HCT116 (cell line): ENCODE results near the gene CLDN9. TPM values are rescaled to one million over a fixed set of nuclear protein-coding genes. Genes with fewer than 3 reads are reported as not detected.

Source experiments
- ATAC-seq: fragments of 200-7000 bp; cut with Tn5 transposase; 2 replicates; pipeline ENCODE4 v1.9.1; 2020; ENCODE audit warnings: mild to moderate bottlenecking, moderate library complexity
- BruUV-seq: library from RNA; stranded (reverse); fragments of 400-500 nt; replicated peaks from 2 replicates; lab custom pipeline; 2021; lab: Mats Ljungman, UMichigan
- CTCF ChIA-PET: fragments of 300-600 bp; sonication (Branson Sonifier 250); formaldehyde crosslinking; loops from one replicate; lab custom pipeline; 2021; ENCODE audit warnings: antibody characterized with exemption; lab: Charles Lee
- POLR2A ChIA-PET: fragments of 300-600, 350-600 bp; sonication (Branson Sonifier 250); formaldehyde crosslinking; loops from one replicate; lab custom pipeline; 2021; ENCODE audit warnings: antibody characterized with exemption; lab: Charles Lee
- RAD21 ChIA-PET, 2 experiments: fragments of 300-600 bp; sonication (Branson Sonifier 250); formaldehyde crosslinking; loops; one replicate each; lab custom pipeline; 2023; ENCODE audit warnings: low total read pairs in 2 of 2; ENCODE audit not compliant: uncharacterized antibody in 2 of 2, unreplicated experiment in 2 of 2, low non-redundant PET in 1 of 2; lab: Charles Lee
- DNase-seq: peaks from one replicate; pipeline ENCODE4 v3.0.0-alpha.2; 2010; ENCODE audit warnings: low read depth, low spot score
- H2AFZ ChIP-seq: fragments of 200-600 bp; shearing (Covaris generic), sonication (generic); 2 replicates; pipeline ENCODE4 v1.6.1; 2017; ENCODE audit warnings: low read depth, mixed run types, mixed read lengths, antibody characterized with exemption, low read length; ENCODE audit not compliant: poor library complexity, severe bottlenecking
- H3K27ac ChIP-seq: 2 replicates; pipeline ENCODE4 v1.5.1; 2012; ENCODE audit warnings: low read depth, low read length
- H3K27me3 ChIP-seq: fragments of 200-600 bp; sonication (generic); 2 replicates; pipeline ENCODE4 v1.6.1; 2016; ENCODE audit warnings: mixed run types, low read length, mixed read lengths; ENCODE audit not compliant: insufficient read depth
- H3K36me3 ChIP-seq, 2 experiments: fragments of 200-500 bp in 1 of 2; fragments of 200-600 bp in 1 of 2; sonication (Bioruptor generic) in 1 of 2; sonication (generic) in 1 of 2; 2 replicates each; pipeline versions ENCODE4 v1.5.1 to v1.6.1; 2014 to 2016; ENCODE audit warnings: low read length in 2 of 2, inconsistent platforms in 1 of 2, mixed read lengths in 1 of 2, mixed run types in 1 of 2; ENCODE audit not compliant: insufficient read depth in 2 of 2, control insufficient read depth in 1 of 2
- H3K4me1 ChIP-seq, 2 experiments: fragments of 200-600 bp in 1 of 2; sonication (generic) in 1 of 2; 2 replicates each; pipeline versions ENCODE4 v1.5.1 to v1.6.1; 2012 to 2017; ENCODE audit warnings: low read length in 2 of 2, inconsistent platforms in 1 of 2, mild to moderate bottlenecking in 1 of 2, mixed read lengths in 1 of 2, mixed run types in 1 of 2, moderate library complexity in 1 of 2; ENCODE audit not compliant: insufficient read depth in 2 of 2, control insufficient read depth in 1 of 2
- H3K4me2 ChIP-seq: fragments of 200-600 bp; sonication (generic); 2 replicates; pipeline ENCODE4 v1.6.1; 2017; ENCODE audit warnings: mixed run types, low read length, mixed read lengths
- H3K4me3 ChIP-seq, 2 experiments: fragments of 200-600 bp in 1 of 2; sonication (generic) in 1 of 2; replicated peaks in 1 of 2; 2 replicates each; pipeline ENCODE4 v1.5.1; 2011 to 2016; ENCODE audit warnings: low read length in 2 of 2, control low read depth in 1 of 2, low read depth in 1 of 2, mild to moderate bottlenecking in 1 of 2, mixed read lengths in 1 of 2, mixed run types in 1 of 2
- H3K79me2 ChIP-seq: fragments of 200-600 bp; sonication (generic); 2 replicates; pipeline ENCODE4 v1.6.1; 2017; ENCODE audit warnings: mild to moderate bottlenecking, mixed run types, low read length, moderate library complexity, mixed read lengths; ENCODE audit not compliant: insufficient read depth
- H3K9ac ChIP-seq: fragments of 200-600 bp; sonication (generic); 2 replicates; pipeline ENCODE4 v1.6.1; 2016; ENCODE audit warnings: low read length, mixed read lengths
- H3K9me2 ChIP-seq: fragments of 200-600 bp; sonication (generic), shearing (Covaris generic); 2 replicates; pipeline ENCODE4 v1.6.1; 2017; ENCODE audit warnings: mixed run types, mild to moderate bottlenecking, moderate library complexity; ENCODE audit not compliant: insufficient read depth
- H3K9me3 ChIP-seq, 2 experiments: fragments of 200-500 bp in 1 of 2; fragments of 200-600 bp in 1 of 2; sonication (Bioruptor generic) in 1 of 2; sonication (generic) in 1 of 2; 2 replicates each; pipeline ENCODE4 v1.6.1; 2014 to 2017; ENCODE audit warnings: low read length in 2 of 2, mixed read lengths in 2 of 2, inconsistent platforms in 1 of 2, low read depth in 1 of 2, mild to moderate bottlenecking in 1 of 2, mixed run types in 1 of 2, moderate library complexity in 1 of 2; ENCODE audit not compliant: control insufficient read depth in 1 of 2, insufficient read depth in 1 of 2
- H4K20me1 ChIP-seq: fragments of 200-600 bp; sonication (generic), shearing (Covaris generic); 2 replicates; pipeline ENCODE4 v1.6.1; 2017; ENCODE audit warnings: mixed run types, mild to moderate bottlenecking, moderate library complexity; ENCODE audit not compliant: insufficient read depth
- ATF3 ChIP-seq: IDR thresholded peaks from 2 replicates; pipeline ENCODE4 v1.6.1; 2012
- CBX3 ChIP-seq: IDR thresholded peaks from 2 replicates; pipeline ENCODE4 v1.6.1; 2012; ENCODE audit warnings: low read depth
- CEBPB ChIP-seq: IDR thresholded peaks from 2 replicates; pipeline ENCODE4 v1.6.1; 2012; ENCODE audit warnings: low read depth
- CTCF ChIP-seq, 3 experiments: fragments of 200-600 bp in 1 of 3; sonication (generic) in 1 of 3; IDR thresholded peaks in 2 of 3; conservative IDR thresholded peaks in 1 of 3; 2 replicates each; pipeline ENCODE4 v1.5.1; 2012 to 2017; ENCODE audit warnings: low read depth in 2 of 3, low read length in 2 of 3, antibody characterized with exemption in 1 of 3, borderline replicate concordance in 1 of 3, control low read depth in 1 of 3, mild to moderate bottlenecking in 1 of 3, mixed read lengths in 1 of 3, mixed run types in 1 of 3, moderate library complexity in 1 of 3; ENCODE audit not compliant: insufficient read depth in 1 of 3
- EGR1 ChIP-seq: IDR thresholded peaks from 2 replicates; pipeline ENCODE4 v1.6.1; 2012; ENCODE audit warnings: low read depth
- ELF1 ChIP-seq: IDR thresholded peaks from 2 replicates; pipeline ENCODE4 v1.6.1; 2012; ENCODE audit warnings: low read depth, borderline replicate concordance
- EZH2phosphoT487 ChIP-seq: fragments of 200-600 bp; IDR thresholded peaks from 2 replicates; pipeline ENCODE4 v1.6.1; 2018; ENCODE audit warnings: antibody characterized with exemption, borderline replicate concordance
- FOSL1 ChIP-seq: IDR thresholded peaks from 2 replicates; pipeline ENCODE4 v1.6.1; 2012; ENCODE audit warnings: low read depth
- JUND ChIP-seq: IDR thresholded peaks from 2 replicates; pipeline ENCODE4 v1.6.1; 2012
- MAX ChIP-seq: IDR thresholded peaks from 2 replicates; pipeline ENCODE4 v1.6.1; 2012
- RAD21 ChIP-seq: IDR thresholded peaks from 2 replicates; pipeline ENCODE4 v1.6.1; 2012; ENCODE audit warnings: low read depth, mild to moderate bottlenecking
- REST ChIP-seq: IDR thresholded peaks from 2 replicates; pipeline ENCODE4 v1.6.1; 2012; ENCODE audit warnings: low read depth
- SP1 ChIP-seq: IDR thresholded peaks from 2 replicates; pipeline ENCODE4 v1.6.1; 2012; ENCODE audit warnings: low read depth
- SRF ChIP-seq: IDR thresholded peaks from 2 replicates; pipeline ENCODE4 v1.6.1; 2012; ENCODE audit warnings: low read depth
- TCF7L2 ChIP-seq: IDR thresholded peaks from 2 replicates; pipeline ENCODE4 v1.7.0; 2011; ENCODE audit warnings: borderline replicate concordance, inconsistent platforms; ENCODE audit not compliant: insufficient read depth, insufficient read length; ENCODE audit errors: extremely low read depth
- YY1 ChIP-seq: IDR thresholded peaks from 2 replicates; pipeline ENCODE4 v1.6.1; 2011; ENCODE audit warnings: low read length, low read depth, moderate library complexity, mild to moderate bottlenecking; ENCODE audit not compliant: insufficient replicate concordance; ENCODE audit errors: extremely low read depth
- ZBTB33 ChIP-seq: IDR thresholded peaks from 2 replicates; pipeline ENCODE4 v1.6.1; 2011; ENCODE audit warnings: mild to moderate bottlenecking, low read length, moderate library complexity; ENCODE audit not compliant: insufficient replicate concordance; ENCODE audit errors: extremely low read depth
- ZFX ChIP-seq: fragments of 450-650 bp; IDR thresholded peaks from 2 replicates; pipeline ENCODE4 v1.6.1; 2017
- ZNF274 ChIP-seq: fragments of 200-500 bp; sonication (Bioruptor generic); IDR thresholded peaks from 2 replicates; pipeline ENCODE4 v1.6.1; 2014; ENCODE audit warnings: mild to moderate bottlenecking, low read depth, low read length, inconsistent platforms
- intact Hi-C: fragments of 100-400 bp; cut with micrococcal nuclease; formaldehyde crosslinking; loops from 2 replicates; pipeline ENCODE4 v1.10.0; 2022
- total RNA-seq: library from RNA; stranded (reverse); gene quantifications from one replicate; pipeline ENCODE4 v1.2.1, GENCODE V29; 2021; ENCODE audit not compliant: unreplicated experiment

Gene CLDN9
- total RNA-seq, 1 experiment from 2014 or later = 0.76 TPM

- Histone ChIP-seq H3K9me3 (no peaks in the 10 kb centered on the region), H3K4me1 (peaks cover 20 to 41% of the 10 kb centered on the region in 2 experiments), H3K9me2 (no peaks in the 10 kb centered on the region), H2AFZ (no peak overlapping the region), H4K20me1 (no peaks in the 10 kb centered on the region), H3K36me3 (no peaks in the 10 kb centered on the region), H3K27ac (no peak overlapping the region), H3K4me3 (no peak overlapping the region), H3K4me2 (no peak overlapping the region), H3K27me3 (no peaks in the 10 kb centered on the region), H3K79me2 (no peaks in the 10 kb centered on the region), H3K9ac (no peak overlapping the region)
- ATAC-seq (no peak), DNase-seq (no peak)
- no TSS peak for BruUV-seq
- intact Hi-C loops = no loop called here
- ChIA-PET RAD21 (no interaction called here), CTCF (no interaction called here), POLR2A (no interaction called here)
- TF ChIP-seq SRF (no peak), ZBTB33 (no peak), RAD21 (no peak), ZFX (no peak), FOSL1 (no peak), ATF3 (no peak), ZNF274 (no peak), MAX (no peak), JUND (no peak), EZH2phosphoT487 (no peak), CBX3 (no peak), REST (no peak), SP1 (no peak), YY1 (no peak), EGR1 (no peak), ELF1 (no peak), CEBPB (no peak), CTCF (IDR thresholded peaks at IDR 0.05 in 2 of 3, conservative IDR thresholded peaks at IDR 0.05 in 1 of 3; ENCODE audit: borderline replicate concordance in 1 of 3, insufficient read depth in 1 of 3, low read depth in 2 of 3, low read length in 2 of 3) (no peak), TCF7L2 (no peak)
Observed at GRCh38 chr16:2987286-2987685, 25.4 kb upstream of the CLDN9 start.
